Activated naive CD4-positive, alpha-beta T cell treated with anti-CD3 and anti-CD28 coated beads, Interleukin-2, amount 50 U/mL, for 72 hours (primary cell): ENCODE results near the gene RETREG2. TPM values are rescaled to one million over a fixed set of nuclear protein-coding genes. Genes with fewer than 3 reads are reported as not detected.
A peak's percentile ranks its signal among the peaks of the same experiment; 100 is the strongest.

Experiments used
- ATAC-seq, 2 donors: fragments of 150-1000 bp; cut with Tn5 transposase; 2 replicates each; pipeline ENCODE4 v1.10.0; 2021; ENCODE audit warnings: mild to moderate bottlenecking in 2 of 2, moderate library complexity in 2 of 2
- DNase-seq, 2 donors: peaks; one replicate each; pipeline ENCODE4 v3.0.0; 2021 to 2022; ENCODE audit warnings: low spot score in 2 of 2
- H3K27ac Mint-ChIP-seq, 2 donors: one replicate each; pipeline ENCODE4 v1.8.0; 2022; ENCODE audit warnings: mild to moderate bottlenecking in 2 of 2, mixed read lengths in 2 of 2
- H3K36me3 Mint-ChIP-seq, 2 donors: one replicate each; pipeline ENCODE4 v1.8.0; 2022; ENCODE audit warnings: mixed read lengths in 2 of 2
- H3K9me3 Mint-ChIP-seq, 2 donors: one replicate each; pipeline ENCODE4 v1.8.0; 2022; ENCODE audit warnings: mixed read lengths in 2 of 2
- total RNA-seq, 2 donors: library from RNA; stranded (reverse); gene quantifications; one replicate each; pipeline ENCODE4 v1.2.3, GENCODE V29; 2022

RETREG2 gene
- 100 to 1,000 TPM in 1 of 2 donors, 10 to 100 TPM in 1; 93.0 to 120 TPM for total RNA-seq

- DNase-seq: peak; percentile 71 to 90
- Mint-ChIP-seq H3K36me3 (peaks cover 43 to 50% of the 10 kb centered on the region in 2 donors), H3K9me3 (no peaks in the 10 kb centered on the region), H3K27ac (peak within 1 kb of the TSS; percentile 98)
- peak; percentile 55 to 74 for ATAC-seq
These were observed at the start of gene RETREG2 for GRCh38 chr2:219177552-219178376. Gene RETREG2, plus strand, starts transcription at chr2:219178275. Its CDS starts 78 bp downstream, at chr2:219178353.

GRCh38 chr2:219128396-219128795 lies 49.7 kb upstream of the RETREG2 start:
- ATAC-seq (no peak), DNase-seq (no peak)
- H3K36me3 Mint-ChIP-seq: no peaks in the 10 kb centered on the region
- H3K9me3 Mint-ChIP-seq: no peaks in the 10 kb centered on the region
- no peak overlapping the region for H3K27ac Mint-ChIP-seq

DNA sequence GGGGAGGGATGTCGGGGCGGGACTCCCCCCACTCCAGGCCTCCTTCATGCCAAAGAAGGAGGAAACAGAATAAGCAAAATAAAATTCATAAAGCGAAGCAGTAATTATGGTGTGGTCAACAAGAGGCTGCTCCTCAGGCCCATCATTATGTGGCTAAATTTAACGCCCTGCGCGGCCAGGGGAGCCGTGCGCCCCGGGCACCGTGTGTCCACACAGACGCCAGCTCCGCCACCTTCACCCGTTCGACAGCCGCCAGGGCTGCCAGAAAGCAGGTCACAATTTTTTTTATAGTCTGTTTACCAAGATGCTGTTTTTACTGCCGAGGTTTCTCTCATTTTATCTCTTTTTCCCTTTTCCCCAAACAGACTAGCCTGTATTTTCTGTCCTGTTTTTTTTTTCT lies 48.5 kb upstream of the RETREG2 start:
- Mint-ChIP-seq H3K36me3 (no peaks in the 10 kb centered on the region), H3K9me3 (no peaks in the 10 kb centered on the region), H3K27ac (no peak overlapping the region)
- ATAC-seq (no peak), DNase-seq (no peak)

GRCh38 chr2:219131327-219131726 lies 46.7 kb upstream of the RETREG2 start:
- DNase-seq (no peak), ATAC-seq (no peak)
- Mint-ChIP-seq H3K27ac (no peak overlapping the region), H3K9me3 (no peaks in the 10 kb centered on the region), H3K36me3 (no peaks in the 10 kb centered on the region)

GRCh38 chr2:219131744-219132143 lies 46.3 kb upstream of the RETREG2 start:
- no peaks in the 10 kb centered on the region for H3K9me3 Mint-ChIP-seq
- H3K36me3 Mint-ChIP-seq: no peaks in the 10 kb centered on the region
- DNase-seq: no peak
- no peak for ATAC-seq
- H3K27ac Mint-ChIP-seq: no peak overlapping the region

DNA sequence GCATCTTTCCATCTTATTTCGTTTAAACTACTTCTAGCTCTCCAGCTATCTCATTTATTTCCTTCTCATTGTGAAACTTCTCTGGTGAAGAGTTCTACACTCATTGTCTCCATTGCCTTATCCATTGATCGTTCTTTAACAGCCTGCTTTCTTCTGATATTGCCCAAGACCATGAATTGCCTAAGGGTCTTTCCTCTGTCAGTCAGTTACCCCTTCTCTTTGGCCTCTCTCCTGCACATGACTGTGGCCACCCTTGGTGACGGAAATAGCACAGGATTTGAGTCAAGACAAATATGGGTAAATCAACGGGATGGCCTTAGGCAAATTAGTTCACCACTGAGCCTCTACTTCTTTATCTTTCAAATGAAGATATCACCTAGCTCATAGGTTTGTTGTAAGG lies 44.1 kb upstream of the RETREG2 start:
- no peak for ATAC-seq
- H3K9me3 Mint-ChIP-seq: no peaks in the 10 kb centered on the region

DNA sequence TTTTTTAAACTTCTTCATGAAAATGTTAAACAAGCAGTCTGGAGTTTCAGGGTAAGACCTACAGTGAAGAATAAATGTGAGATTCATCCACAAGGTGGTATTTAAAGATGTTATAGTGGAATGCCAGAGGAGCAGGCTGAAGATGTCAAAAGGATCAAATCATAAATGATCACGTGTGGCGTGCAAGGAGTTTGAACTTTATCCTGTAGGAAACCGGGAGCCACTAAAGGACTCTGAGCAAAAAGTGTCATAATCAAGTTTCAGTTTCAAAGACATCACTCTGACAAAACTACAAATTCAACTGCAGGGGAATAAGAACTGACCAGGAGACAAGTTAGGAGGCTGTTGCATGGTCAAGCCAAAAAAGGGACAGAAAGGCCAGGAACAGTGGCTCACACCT lies 37.4 kb upstream of the RETREG2 start:
- no peaks in the 10 kb centered on the region for H3K9me3 Mint-ChIP-seq
- peaks cover 12 to 13% of the 10 kb centered on the region in 2 donors for H3K36me3 Mint-ChIP-seq
- ATAC-seq (no peak), DNase-seq (no peak)
- H3K27ac Mint-ChIP-seq: no peak overlapping the region

More for the DNA sequence above, 44.1 kb upstream of the RETREG2 start:
- Mint-ChIP-seq H3K36me3 (no peaks in the 10 kb centered on the region), H3K27ac (no peak overlapping the region)
- DNase-seq: no peak

DNA sequence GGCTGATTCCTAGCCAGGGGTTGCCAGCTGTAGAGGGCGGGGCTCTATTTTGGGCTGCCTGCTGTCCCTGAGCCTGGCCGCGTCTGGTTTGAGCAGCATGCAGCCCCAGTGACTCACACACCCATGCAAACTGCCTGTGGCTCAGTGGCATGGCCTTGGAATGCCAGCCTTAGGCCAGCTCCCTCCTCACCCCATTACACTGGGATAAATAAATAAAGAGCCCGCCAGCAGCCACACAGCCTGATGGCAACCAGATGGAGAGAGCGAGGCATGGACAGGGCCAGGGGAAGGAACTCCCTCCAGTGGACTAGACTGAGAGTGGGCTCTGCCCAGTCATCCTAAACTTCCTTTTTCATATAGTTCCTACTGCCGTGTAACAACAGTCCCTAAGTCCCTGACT lies 35.7 kb upstream of the RETREG2 start:
- H3K9me3 Mint-ChIP-seq: no peaks in the 10 kb centered on the region
- no peak for DNase-seq
- no peak for ATAC-seq
- H3K36me3 Mint-ChIP-seq: peaks cover 16 to 22% of the 10 kb centered on the region in 2 donors
- no peak overlapping the region for H3K27ac Mint-ChIP-seq

DNA sequence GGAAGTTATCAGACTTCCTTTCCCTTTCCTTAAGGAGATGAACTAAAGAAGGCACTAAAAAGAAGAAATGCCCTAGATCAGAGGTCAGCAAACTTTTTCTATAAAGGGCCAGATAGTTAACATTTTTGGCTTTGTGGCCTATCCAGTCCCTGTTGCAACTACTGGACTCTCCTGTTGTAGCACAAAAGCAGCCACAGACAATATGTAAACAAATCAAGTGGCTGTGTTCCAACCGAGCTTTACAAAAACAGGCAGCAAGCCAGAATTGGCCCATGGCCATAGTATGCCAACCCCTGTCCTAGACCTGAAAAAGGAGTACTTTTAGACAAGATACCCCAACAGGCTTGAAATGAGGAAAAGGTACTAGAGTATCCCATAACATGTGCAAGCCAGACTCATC lies 28.4 kb upstream of the RETREG2 start:
- no peaks in the 10 kb centered on the region for H3K9me3 Mint-ChIP-seq
- ATAC-seq: no peak
- DNase-seq: no peak
- peaks cover 9 to 13% of the 10 kb centered on the region in 2 donors for H3K36me3 Mint-ChIP-seq
- no peak overlapping the region for H3K27ac Mint-ChIP-seq

DNA sequence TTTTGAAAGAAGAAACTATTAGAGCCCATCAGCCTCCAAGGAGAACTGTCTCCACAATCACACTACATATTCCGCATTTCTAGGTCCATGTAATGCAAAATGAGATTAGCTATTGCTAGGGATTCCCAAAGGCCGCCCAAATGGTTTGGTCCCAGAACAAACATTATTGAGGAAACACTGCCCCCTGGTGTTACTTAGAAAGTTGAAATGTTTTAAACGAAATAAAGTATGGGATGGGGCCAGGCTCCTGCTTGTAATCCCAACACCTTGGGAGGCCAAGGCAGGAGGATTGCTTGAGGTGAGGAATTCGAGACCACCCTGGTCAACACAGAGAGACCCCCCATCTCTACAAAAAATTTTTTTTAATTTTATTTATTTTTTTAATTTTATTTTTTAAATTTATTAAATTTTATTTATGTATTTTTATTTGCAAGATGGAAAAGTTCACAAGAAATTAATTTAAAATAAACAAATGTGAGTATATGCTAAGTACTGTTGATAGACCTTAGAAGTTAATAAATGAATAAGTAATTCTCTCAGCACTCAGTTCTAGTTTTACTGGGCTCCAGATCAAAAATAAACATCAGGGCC lies 22.9 kb upstream of the RETREG2 start:
- H3K9me3 Mint-ChIP-seq: no peaks in the 10 kb centered on the region
- DNase-seq: peak in 1 of 2 donors; percentile 59
- no peak overlapping the region for H3K27ac Mint-ChIP-seq
- peak; percentile 54 to 57 for ATAC-seq
- no peaks in the 10 kb centered on the region for H3K36me3 Mint-ChIP-seq

DNA sequence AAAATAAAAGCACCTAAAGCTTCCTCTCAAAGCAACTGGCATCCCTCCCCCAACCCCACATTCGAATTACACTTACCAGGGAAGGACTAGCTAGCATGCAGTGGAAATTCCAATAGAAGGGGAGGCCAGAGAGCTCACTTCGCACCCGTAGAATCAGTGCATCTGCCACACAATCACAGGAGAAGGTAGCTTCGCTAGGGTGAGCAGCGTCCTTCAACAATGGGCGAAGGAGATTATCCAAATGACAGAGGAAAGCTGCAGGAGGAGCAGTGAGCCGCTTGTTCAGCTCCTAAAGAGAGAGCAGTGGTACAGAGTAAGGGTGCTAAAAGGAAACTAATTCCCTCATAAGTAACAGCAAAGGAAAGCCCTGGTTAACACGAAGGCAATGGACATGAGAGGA lies 20.7 kb upstream of the RETREG2 start:
- no peak for ATAC-seq
- H3K27ac Mint-ChIP-seq: no peak overlapping the region
- no peak for DNase-seq
- H3K9me3 Mint-ChIP-seq: no peaks in the 10 kb centered on the region
- H3K36me3 Mint-ChIP-seq: no peaks in the 10 kb centered on the region

- DNase-seq (no peak), ATAC-seq (no peak)
- H3K27ac Mint-ChIP-seq: no peak overlapping the region
- H3K9me3 Mint-ChIP-seq: no peaks in the 10 kb centered on the region
- no peaks in the 10 kb centered on the region for H3K36me3 Mint-ChIP-seq
These were observed 20.1 kb upstream of the RETREG2 start for GRCh38 chr2:219158025-219158424.

GRCh38 chr2:219158586-219158985 lies 19.5 kb upstream of the RETREG2 start:
- no peak for DNase-seq
- H3K27ac Mint-ChIP-seq: no peak overlapping the region
- H3K36me3 Mint-ChIP-seq: no peaks in the 10 kb centered on the region
- H3K9me3 Mint-ChIP-seq: no peaks in the 10 kb centered on the region
- ATAC-seq: no peak

DNA sequence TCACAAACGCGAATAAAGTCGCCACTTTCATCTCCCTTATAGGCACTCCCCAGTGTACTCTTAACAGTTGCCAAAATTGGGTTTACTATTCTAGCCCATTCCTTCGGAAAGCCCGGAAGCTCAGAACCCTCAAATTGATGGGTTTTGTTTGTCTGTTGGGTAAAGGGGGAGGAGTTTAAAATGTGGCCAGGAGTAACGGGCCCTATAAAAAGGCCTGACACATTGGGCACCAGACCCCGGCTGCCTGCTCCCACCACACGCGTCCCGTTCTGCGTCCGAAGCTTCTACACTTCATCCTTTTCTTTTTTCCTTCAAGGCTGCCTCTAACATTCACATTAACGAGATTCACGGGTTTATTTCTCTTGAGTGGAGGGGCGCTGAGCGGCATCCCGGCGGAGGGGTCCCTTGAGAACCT lies 18.3 kb upstream of the RETREG2 start:
- peak in 1 of 2 donors; percentile 3 for ATAC-seq
- Mint-ChIP-seq H3K27ac (peak overlapping the region; percentile 71 to 90), H3K9me3 (no peaks in the 10 kb centered on the region), H3K36me3 (no peaks in the 10 kb centered on the region)
- DNase-seq: no peak

DNA sequence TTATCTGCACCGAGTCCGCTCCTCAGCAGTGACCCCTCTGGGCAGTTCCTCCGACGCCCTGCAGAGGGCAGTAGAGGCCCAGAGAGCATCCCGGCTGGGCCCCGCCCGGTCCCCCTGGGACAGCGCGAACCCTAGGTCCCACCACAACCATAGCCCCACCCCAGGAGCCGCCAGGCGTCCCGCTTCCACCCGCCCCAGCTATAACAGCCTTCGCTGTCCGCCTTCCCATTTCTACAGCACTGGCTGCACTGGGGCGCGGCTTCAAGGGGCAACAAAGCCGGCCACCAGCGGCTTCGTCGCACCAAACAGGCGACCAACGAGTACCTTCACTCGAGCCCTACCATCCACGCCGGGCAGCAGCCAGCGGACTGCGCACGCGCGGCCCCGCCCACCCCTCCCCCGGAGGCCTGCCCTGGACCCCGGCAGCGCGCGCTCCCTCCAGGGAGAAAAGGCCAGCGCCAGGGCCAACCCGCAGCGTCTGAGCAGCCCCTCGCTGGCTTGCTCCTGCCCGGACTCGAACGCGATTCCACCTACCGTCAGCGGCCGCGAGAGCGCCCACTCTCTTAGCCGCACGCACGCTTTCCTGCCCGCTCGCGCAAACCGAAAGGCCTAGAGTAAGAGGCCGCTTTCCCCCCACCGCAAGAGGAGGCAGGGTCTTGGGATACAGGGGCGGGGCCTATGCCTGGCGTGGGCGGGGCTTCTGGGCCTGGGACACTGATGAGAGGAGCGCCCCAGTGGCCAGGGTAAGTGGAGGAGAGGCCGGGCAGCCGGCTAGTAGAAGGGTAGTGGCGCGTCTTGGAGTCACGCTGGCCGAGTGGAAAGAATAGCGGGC lies 17.7 kb upstream of the RETREG2 start, which contains the start of gene NHEJ1:
Gene NHEJ1, minus strand, starts transcription at position 630 of the 832 bp plus-strand sequence. CDS start 2,453 bp downstream, outside the sequence.
- H3K9me3 Mint-ChIP-seq: no peaks in the 10 kb centered on the region
- ATAC-seq (peak; percentile 87 to 90), DNase-seq (peak; percentile 95 to 96)
- H3K36me3 Mint-ChIP-seq: no peaks in the 10 kb centered on the region
- H3K27ac Mint-ChIP-seq: peak within 1 kb of the TSS; percentile 71 to 95

- no peak for DNase-seq
- ATAC-seq: no peak
- Mint-ChIP-seq H3K27ac (peak overlapping the region in 1 of 2 donors; percentile 71), H3K36me3 (no peaks in the 10 kb centered on the region), H3K9me3 (no peaks in the 10 kb centered on the region)
These were observed 17.0 kb upstream of the RETREG2 start for GRCh38 chr2:219161097-219161496.

GRCh38 chr2:219163156-219163555 lies 14.9 kb upstream of the RETREG2 start:
- DNase-seq: no peak
- Mint-ChIP-seq H3K27ac (no peak overlapping the region), H3K9me3 (no peaks in the 10 kb centered on the region), H3K36me3 (no peaks in the 10 kb centered on the region)
- no peak for ATAC-seq
